Measurements from ENCODE around the gene PALMD. TPM values are rescaled to one million over a fixed set of nuclear protein-coding genes. Genes with fewer than 3 reads are reported as not detected.
A peak's percentile ranks its signal among the peaks of the same experiment; 100 is the strongest.

PALMD gene
- total RNA-seq, 1 donor from 2014 or later: 123 TPM

DNA sequence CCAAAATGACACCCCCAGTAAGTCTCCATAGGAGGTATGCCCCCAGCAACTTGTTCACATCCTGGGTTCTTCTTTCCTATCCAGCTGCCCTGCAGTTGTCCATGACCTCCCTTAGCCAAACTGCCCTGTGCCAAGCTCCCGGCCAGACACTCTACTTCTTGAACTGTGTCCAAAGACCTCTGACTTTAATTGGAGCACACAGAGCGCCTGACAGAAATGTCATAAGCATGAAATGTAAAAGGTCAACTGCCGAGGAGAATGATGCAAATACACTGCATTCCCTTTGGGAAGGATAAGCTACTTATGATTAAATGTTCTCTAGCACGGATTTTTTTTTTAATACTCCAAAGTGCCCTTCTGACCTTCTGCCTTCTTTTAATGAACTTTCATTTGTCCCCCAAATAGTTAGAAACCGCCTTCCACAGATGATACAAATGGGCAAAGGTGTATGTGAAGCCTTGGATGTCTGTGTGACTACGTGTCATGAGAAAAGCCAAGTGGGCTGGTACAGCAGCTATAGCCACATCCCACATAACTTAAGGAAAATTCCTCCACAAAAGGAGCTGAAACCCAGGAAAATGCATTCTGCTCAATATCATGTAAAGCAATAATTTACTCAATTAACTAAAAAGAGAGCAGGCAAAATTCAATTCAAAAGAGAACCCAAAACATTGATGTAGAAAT lies 26.8 kb downstream of the PALMD start:
- TF ChIP-seq, protein P1, sequence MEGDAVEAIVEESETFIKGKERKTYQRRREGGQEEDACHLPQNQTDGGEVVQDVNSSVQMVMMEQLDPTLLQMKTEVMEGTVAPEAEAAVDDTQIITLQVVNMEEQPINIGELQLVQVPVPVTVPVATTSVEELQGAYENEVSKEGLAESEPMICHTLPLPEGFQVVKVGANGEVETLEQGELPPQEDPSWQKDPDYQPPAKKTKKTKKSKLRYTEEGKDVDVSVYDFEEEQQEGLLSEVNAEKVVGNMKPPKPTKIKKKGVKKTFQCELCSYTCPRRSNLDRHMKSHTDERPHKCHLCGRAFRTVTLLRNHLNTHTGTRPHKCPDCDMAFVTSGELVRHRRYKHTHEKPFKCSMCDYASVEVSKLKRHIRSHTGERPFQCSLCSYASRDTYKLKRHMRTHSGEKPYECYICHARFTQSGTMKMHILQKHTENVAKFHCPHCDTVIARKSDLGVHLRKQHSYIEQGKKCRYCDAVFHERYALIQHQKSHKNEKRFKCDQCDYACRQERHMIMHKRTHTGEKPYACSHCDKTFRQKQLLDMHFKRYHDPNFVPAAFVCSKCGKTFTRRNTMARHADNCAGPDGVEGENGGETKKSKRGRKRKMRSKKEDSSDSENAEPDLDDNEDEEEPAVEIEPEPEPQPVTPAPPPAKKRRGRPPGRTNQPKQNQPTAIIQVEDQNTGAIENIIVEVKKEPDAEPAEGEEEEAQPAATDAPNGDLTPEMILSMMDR (IDR thresholded peaks at IDR 0.05; ENCODE audit: borderline replicate concordance): no peak
- no peaks in the 10 kb centered on the region for H3K9me3 ChIP-seq (replicated peaks)
- DNase-seq: peak; percentile 53
- peaks cover 100% of the 10 kb centered on the region for H3K4me1 ChIP-seq
- H3K27me3 ChIP-seq (ENCODE audit: low read depth): no peaks in the 10 kb centered on the region
- H3K27ac ChIP-seq (replicated peaks): peak overlapping the region; percentile 95
- peak overlapping the region; percentile 3 for H3K4me3 ChIP-seq
- intact Hi-C loops (cut with micrococcal nuclease): no loop called here
- peaks cover 82% of the 10 kb centered on the region for H3K36me3 ChIP-seq

DNA sequence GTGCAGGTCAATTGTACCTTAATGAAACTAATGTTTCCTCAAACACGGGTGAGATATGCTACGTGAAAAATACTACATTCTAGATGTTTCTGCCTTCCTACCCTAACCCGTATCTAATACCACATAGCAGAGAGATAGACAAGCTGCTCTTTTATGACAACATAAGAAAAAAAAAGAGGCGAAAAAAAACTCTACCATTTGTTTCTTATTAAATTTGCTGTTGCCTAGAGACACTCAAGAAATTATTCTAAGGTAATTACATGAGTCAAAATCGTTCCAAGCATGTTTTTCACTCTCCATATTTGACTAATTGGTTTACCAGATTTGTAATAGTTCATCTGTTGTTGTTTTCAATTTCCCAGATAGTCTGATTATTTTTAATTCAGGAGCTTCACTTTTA lies 27.4 kb downstream of the PALMD start:
- H3K4me3 ChIP-seq: peak overlapping the region; percentile 3
- TF ChIP-seq, protein P1 (IDR thresholded peaks at IDR 0.05; ENCODE audit: borderline replicate concordance): no peak
- no peaks in the 10 kb centered on the region for H3K27me3 ChIP-seq (ENCODE audit: low read depth)
- H3K36me3 ChIP-seq: peaks cover 82% of the 10 kb centered on the region
- no peaks in the 10 kb centered on the region for H3K9me3 ChIP-seq (replicated peaks)
- DNase-seq: no peak
- peak overlapping the region; percentile 95 for H3K27ac ChIP-seq (replicated peaks)
- H3K4me1 ChIP-seq: peaks cover 100% of the 10 kb centered on the region
- intact Hi-C loops (cut with micrococcal nuclease): no loop called here

DNA sequence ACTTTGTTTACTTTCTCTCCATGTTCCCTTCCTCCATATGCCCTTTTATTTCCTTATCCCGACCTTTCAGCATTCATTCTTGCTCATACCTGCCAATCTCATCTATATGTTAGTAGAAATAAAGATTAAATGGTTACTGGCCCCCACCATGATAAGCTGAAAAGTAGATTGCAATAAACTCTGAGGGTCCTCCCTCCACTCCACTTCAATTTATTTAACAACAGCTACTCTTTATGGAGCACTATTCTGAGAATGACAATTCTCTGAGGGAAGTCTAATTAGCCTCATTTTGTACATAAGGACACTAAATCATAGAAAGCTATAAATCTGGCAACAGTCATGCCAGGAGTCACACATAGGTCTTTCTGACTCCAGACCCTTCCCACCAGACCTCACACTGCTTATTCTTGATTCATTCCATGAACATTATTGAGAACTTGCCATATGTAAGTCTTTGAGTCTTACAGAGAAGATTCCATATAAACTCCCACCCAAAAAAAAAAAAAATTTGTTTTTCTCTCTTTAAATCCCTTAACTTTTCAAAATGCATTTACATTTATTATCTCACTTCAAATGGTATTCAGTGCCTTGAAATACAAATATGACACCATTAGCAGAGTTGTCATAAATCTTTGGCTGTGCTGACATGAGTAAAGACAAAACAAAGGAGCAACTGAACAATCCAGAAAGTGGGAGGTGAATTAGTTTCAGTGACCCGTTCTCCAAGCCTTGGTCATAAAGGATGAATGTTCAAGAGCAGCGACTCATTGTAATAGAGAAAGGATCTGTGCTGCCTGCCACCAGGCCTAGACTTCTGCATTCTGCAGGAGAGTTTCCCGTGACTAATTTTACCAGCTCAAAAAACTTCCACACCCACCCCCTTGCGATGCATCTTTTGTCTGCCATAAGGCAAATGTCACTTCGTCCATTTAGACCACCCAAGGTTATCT lies 28.5 kb downstream of the PALMD start:
- H3K4me3 ChIP-seq: no peak overlapping the region
- no peaks in the 10 kb centered on the region for H3K27me3 ChIP-seq (ENCODE audit: low read depth)
- peak overlapping the region; percentile 95 for H3K27ac ChIP-seq (replicated peaks)
- H3K36me3 ChIP-seq: peaks cover 83% of the 10 kb centered on the region
- no peak for DNase-seq
- TF ChIP-seq, protein P1 (IDR thresholded peaks at IDR 0.05; ENCODE audit: borderline replicate concordance): no peak
- no peaks in the 10 kb centered on the region for H3K9me3 ChIP-seq (replicated peaks)
- intact Hi-C loops (cut with micrococcal nuclease): no loop called here
- H3K4me1 ChIP-seq: peaks cover 100% of the 10 kb centered on the region

DNA sequence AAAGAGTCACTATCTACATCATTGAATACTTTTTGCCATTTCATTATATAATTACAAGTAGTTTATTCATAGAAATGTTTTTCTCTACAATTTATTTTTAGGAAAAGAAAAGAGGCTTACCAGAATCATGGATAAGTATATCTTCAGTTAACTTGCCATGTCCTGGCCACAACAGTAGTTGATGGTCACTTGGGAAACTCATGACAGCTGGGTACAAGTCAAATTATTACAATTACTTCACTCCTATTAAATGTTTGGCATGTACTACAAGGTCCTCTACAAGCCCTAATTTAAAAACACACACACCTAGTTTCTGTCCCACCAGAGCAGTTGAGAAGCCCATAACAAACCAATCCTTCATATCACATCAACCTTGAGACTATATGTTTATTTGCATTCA lies 29.4 kb downstream of the PALMD start:
- Histone ChIP-seq H3K9me3 (replicated peaks) (no peaks in the 10 kb centered on the region), H3K4me1 (peaks cover 100% of the 10 kb centered on the region), H3K36me3 (peaks cover 83% of the 10 kb centered on the region), H3K4me3 (no peak overlapping the region), H3K27ac (replicated peaks) (peak overlapping the region; percentile 95), H3K27me3 (ENCODE audit: low read depth) (no peaks in the 10 kb centered on the region)
- TF ChIP-seq, protein P1 (IDR thresholded peaks at IDR 0.05; ENCODE audit: borderline replicate concordance): no peak
- DNase-seq: no peak
- intact Hi-C loops (cut with micrococcal nuclease): no loop called here

DNA sequence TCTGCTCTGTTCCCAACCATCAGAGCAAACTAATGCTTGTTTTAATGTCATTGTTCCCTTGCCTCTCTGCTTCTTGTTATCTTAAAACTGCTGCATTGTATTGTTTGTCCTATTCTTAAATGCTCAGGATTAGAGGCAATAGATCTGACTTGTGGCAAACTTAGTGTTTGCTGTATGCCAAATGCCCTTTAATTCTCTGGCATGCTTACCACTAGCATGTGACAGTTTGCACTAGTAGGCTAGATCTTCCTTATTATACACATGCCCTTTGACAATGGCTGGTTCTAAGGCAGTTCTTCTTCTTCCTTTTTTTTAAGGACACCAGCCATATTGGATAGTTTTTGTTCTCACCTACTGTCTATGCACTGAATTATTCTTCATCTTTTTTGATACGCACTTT lies 30.1 kb downstream of the PALMD start:
- Histone ChIP-seq H3K4me3 (no peak overlapping the region), H3K27ac (replicated peaks) (peak overlapping the region; percentile 95), H3K4me1 (peaks cover 99% of the 10 kb centered on the region), H3K27me3 (ENCODE audit: low read depth) (no peaks in the 10 kb centered on the region), H3K36me3 (peaks cover 82% of the 10 kb centered on the region), H3K9me3 (replicated peaks) (no peaks in the 10 kb centered on the region)
- intact Hi-C loops (cut with micrococcal nuclease): no loop called here
- TF ChIP-seq, protein P1 (IDR thresholded peaks at IDR 0.05; ENCODE audit: borderline replicate concordance): no peak
- DNase-seq: no peak
